ENCODE measurements around the gene SIPA1L3.

DNA sequence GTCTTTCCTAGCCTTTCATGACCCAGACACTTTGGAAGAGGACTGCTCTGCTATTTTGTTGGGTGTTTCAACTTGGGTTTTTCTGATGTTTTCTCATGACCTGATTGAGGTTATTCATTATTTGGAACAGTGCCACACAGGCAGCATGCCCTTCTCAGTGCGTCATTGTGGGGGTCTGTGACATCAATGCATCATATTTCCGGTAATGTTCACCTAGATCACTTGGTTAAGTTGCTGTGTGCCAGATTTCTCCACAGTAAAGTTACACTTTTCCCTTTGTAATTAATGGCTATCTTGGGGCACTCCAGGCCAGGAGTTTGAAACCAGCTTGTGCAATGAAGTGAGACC, 124.4 kb downstream of the SIPA1L3 start:
- TF ChIP-seq CTCF (IDR thresholded peaks at IDR 0.05) (no peak), EP300 (IDR thresholded peaks at IDR 0.05) (no peak), POLR2A (IDR thresholded peaks at IDR 0.05) (no peak), POLR2AphosphoS5 (IDR thresholded peaks at IDR 0.05) (no peak)

Data from upper lobe of left lung (tissue), 4 donors.